GM18861 (cell line): ENCODE measurements around the gene CUX1.
A peak's percentile ranks its signal among the peaks of the same experiment; 100 is the strongest.
"Not testable (repeated sequence)": the region's sequence is repeated elsewhere in the genome, so short reads cannot be mapped to it uniquely, and the experiment has no call there.

Experiments
- ATAC-seq: cut with Tn5 transposase; IDR thresholded peaks from one replicate; pipeline ENCODE4 v1.9.1; 2021; ENCODE audit not compliant: unreplicated experiment

Gene CUX1

DNA sequence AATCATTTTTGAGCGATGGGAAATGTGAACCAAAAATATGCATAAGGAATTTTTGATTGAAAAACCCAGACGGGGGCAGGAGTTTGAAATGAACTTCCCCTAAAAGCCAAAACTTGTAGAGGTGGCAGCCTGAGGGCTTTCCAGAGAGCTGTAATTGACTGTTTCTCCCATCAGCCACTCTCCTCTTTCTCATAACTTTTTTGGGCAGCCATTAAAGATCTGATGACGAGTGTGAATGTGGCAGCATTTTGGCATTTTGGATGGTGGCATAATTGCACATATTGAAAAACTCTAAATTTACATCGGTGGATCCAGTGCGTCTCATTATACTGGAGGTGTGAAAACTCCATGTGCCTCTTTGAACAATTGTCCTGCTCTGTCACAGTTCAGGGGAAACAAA lies 159.0 kb downstream of the CUX1 start:
- no peak for ATAC-seq

GRCh38 chr7:101977249-101977648 lies 159.8 kb downstream of the CUX1 start:
- no peak for ATAC-seq

- no peak for ATAC-seq
These were observed 161.3 kb downstream of the CUX1 start for GRCh38 chr7:101978683-101979082.

DNA sequence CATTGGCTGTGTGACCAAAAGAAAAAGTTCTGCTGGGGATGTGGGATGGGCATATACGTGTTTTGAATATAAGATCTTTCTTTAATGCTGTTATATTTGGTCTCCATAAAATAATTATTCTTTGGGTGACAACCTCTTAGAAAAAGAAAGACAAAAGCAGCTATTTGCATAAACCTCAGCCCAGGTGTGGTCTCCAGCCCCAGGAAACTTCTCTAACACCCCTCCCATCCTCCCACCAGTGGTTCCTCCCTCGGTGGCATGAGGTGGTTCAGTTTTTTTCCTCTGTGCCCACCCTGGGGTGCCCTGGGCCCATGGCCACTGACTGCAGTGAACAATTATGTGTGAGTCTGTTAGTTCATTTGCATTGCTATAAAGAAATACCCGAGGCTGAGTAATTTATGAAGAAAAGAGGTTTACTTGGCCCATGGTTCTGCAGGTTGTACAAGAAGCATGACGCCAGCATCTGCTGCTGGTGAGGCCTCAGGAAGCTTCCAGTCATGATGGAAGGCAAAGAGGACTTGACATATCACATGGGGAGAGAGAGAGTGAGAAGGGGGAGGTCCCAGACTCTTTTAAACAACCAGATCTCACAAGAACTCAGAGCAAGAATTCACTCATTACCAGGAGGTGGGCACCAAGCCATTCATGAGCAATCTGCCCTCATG lies 165.9 kb downstream of the CUX1 start:
- no peak for ATAC-seq

DNA sequence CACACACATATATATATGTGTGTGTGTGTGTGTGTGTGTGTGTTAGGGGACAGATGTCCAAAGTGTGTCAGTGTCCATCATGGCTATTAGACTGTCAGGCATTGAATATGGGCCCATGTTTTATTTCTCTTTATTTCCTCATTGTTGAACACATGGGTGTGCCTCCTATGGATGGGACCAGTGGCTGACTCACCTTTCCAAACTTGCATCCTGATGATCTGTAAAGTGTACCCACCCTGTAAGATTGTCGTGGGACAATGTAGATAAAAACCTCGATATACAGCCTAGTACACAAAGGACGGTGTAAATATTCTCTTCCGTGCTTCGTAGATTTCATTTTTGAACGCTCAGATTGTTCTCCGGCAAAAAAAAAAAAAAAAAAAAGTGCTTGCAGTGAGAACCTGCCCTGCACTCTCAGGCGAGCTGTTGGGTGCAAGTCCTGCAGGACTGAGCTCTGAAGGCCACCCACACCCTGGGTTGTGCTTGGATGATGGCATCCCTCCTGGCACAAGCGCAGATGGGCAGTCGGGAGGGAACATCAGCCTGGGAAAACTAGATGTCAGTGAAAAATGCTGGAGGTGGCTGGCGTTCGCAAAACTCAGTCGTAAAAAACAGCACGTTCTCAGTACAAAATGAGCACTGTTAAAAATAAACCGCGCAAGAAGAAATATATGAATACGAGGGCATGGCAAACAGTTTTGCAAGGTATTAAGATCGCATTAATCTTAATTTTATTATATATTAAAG lies 166.9 kb downstream of the CUX1 start:
- no peak for ATAC-seq

- ATAC-seq = no peak
These were observed 167.9 kb downstream of the CUX1 start for GRCh38 chr7:101985057-101985902.

- ATAC-seq = no peak
These were observed 168.7 kb downstream of the CUX1 start for GRCh38 chr7:101985903-101986734.

GRCh38 chr7:101987494-101987893 lies 170.1 kb downstream of the CUX1 start:
- ATAC-seq = no peak

DNA sequence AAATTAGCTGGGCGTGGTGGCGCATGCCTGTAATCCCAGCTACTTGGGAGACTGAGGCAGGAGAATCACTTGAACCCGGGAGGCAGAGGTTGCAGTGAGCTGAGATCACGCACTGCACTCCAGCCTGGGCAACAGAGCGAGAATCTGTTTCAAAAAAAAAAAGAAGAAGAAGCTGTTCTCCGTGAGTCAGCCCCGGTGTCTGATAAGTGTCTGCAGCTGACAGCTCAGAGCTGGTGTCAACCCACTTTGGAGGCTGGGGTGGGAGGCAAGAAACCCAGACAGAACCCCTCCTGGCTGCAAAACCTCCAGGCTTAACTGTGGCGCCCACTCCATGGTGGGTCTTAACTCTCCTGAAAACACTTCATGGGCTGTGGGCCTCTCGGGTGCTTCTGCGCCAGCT lies 170.6 kb downstream of the CUX1 start:
- not testable (repeated sequence) for ATAC-seq

DNA sequence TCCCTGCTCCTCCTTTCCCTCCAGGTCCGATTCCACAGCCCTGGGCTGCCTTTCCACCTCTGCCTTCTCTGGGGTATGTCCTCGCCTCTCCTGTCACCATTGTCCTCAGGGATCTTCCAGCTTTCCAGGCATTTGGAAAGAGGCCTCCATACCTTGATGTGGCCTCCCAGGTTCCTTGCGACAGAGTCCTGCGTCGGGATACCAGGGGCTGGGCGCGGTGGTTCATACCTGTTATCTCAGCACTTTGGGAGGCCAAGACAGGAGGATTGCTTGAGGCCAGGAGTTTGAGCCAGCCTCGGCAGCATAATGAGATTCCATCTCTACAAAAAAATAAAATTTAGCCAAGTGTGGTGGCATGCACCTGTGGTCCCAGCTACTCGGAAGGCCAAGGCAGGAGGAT lies 171.1 kb downstream of the CUX1 start:
- no peak for ATAC-seq

DNA sequence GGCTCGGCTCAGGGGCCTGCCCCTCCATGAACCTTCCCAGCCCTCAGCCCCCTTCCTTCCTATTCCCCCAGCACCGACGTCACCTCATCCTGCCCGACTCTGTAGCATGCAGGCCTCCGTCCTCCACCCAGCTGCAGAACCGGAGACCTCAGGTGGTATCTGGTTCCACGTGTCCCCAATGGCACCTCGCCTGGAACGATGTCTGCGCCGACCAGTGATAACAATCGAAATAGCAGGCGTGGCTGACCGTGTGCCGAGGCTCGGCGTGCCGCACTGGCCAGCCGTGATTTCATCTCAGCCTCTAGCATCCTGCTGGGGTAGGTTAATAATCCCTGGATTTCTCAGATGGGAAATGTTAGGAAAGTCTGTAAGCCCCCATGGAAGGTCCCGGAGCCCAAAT lies 171.7 kb downstream of the CUX1 start:
- ATAC-seq = no peak

GRCh38 chr7:101990811-101991418 lies 173.5 kb downstream of the CUX1 start:
- peak; percentile 86 for ATAC-seq

DNA sequence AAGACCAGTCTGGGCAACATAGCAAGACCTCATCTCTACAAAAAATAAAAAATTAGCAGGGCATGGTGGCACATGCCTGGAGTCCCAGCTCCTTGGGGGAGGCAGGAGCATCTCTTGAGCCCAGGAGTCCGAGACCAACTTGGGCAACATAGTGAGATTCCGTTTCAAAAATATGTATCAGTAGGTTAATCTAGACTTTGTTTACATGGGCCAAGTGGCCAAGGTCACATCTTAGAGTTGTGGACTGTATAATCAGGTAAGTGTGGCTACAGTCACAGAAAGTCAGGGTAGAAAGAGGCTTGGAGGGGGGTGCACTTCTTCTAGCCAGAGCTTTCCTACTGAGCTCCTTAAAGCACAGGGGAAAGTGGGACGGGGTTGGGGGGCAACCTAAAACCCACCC lies 174.4 kb downstream of the CUX1 start:
- ATAC-seq = no peak

DNA sequence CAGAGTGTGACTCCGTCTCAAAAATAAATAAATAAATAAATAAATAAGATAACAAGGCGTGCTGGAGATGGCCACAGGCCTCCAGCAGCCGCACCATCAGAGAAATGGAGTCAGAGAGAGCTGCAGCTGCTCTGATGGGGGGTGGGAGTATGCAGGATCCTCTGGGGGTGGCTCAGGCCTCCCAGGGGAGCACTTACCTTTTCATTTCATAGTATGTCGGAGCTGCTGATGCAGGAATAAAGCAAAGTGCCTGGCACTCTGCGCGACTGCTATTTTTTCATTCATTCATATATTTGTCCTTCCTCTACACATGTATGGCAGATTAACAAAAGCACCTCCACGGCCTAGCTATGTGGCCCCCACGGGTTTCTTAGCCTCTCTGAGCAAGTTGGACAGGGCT lies 175.9 kb downstream of the CUX1 start:
- ATAC-seq = no peak

DNA sequence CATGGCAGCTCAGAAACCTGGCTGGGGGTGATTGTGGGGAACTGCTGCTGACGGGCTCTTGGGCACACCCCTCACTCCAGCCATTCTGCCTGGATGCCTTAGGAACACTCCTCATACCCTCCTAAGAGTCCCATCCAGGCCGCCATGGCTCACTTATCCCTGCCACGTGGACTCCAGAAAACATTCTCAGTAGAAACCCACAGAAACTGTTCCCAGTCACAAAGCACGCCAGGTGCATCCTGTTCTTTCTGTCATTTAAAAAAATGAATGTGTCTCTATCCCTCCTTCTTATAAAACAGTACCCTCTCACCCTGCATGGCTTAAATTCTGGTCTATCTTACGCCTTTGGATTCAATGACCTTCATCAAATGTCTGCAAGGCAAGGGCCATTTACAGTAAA lies 177.7 kb downstream of the CUX1 start:
- ATAC-seq = no peak

- no peak for ATAC-seq
These were observed 178.8 kb downstream of the CUX1 start for GRCh38 chr7:101996131-101996691.

- ATAC-seq = no peak
These were observed 179.4 kb downstream of the CUX1 start for GRCh38 chr7:101996876-101997275.

DNA sequence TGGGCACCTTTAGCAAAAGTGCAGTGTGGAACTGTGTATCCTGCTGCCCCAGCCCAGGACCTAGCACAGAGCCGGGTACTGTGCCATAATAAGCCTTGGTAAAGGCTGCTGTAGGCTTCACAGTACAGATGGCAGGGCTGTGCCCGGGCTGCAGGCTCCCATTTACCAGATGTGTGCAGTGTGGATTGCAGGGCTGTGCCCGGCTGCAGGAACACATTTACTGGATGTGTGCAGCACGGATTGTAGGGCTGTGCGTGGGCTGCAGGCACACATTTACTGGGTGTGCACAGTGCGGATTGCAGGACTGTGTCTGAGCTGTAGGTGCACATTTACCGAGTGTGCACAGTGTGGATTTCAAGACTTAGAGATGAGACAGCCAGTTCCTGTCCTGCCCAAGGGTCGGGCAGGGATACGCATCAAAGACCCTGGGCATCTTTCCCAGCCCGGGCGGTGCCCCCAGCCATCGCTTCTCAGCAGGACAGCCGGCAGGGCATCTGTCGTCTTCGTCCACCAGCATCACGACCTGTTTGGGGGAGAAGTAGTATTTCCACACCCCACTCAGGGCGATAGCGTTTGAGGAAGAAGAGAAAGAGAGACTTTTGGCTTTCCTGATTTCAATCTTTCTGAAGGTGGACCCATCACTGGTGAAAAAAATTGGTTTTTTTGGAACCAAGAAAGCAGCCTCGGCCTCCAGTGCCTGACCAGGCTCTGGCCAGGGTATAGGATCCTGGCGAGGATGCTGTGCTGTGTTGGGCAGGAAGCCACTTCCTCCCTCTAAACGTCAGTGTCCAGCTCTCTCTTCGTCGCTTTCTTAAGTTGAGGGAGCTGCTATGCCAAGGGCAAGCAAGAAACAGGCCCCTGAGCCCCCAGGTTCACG lies 180.8 kb downstream of the CUX1 start:
- no peak for ATAC-seq

DNA sequence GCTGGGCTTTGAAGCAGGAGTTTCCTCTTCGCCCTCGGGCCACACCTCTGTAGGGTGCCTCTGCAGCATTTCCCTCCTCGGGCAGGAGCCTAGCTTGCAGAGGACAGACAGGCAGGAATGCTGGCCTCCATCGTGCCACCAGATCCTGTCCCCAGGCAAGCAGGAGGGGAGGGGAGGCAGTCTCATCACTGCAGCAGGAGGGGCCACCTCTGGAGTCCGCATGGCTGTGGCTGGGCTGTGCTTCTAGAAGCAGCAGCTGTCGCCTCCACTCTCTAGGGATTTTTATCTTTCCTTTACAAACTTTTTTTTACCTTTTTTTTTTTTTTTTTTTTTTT lies 181.4 kb downstream of the CUX1 start:
- ATAC-seq = no peak
